PC-3 (cell line): Measurements from ENCODE around the gene CANT1. TPM values are rescaled to one million over a fixed set of nuclear protein-coding genes. Genes with fewer than 3 reads are reported as not detected.

Experiments
- ATAC-seq: fragments of 200-7000 bp; cut with Tn5 transposase; 2 replicates; pipeline ENCODE4 v1.9.1; 2020; ENCODE audit warnings: mild to moderate bottlenecking, moderate library complexity
- BruUV-seq: library from RNA; stranded (reverse); fragments of 400-500 nt; replicated peaks from 2 replicates; lab custom pipeline; 2021; lab: Mats Ljungman, UMichigan
- CTCF ChIA-PET: fragments of 300-600 bp; sonication (Branson Sonifier 250); formaldehyde crosslinking; loops from one replicate; lab custom pipeline; 2022; ENCODE audit warnings: antibody characterized with exemption; lab: Charles Lee
- POLR2A ChIA-PET: fragments of 300-600 bp; sonication (Branson Sonifier 250); formaldehyde crosslinking; loops from one replicate; lab custom pipeline; 2022; ENCODE audit warnings: antibody characterized with exemption; ENCODE audit not compliant: unreplicated experiment; lab: Charles Lee
- DNase-seq: peaks from one replicate; pipeline ENCODE4 v3.0.0-alpha.2; 2015
- H2AFZ ChIP-seq: fragments of 300-600 bp; sonication (generic); 2 replicates; pipeline ENCODE4 v1.6.0; 2016; ENCODE audit warnings: antibody characterized with exemption, low read length
- H3F3A ChIP-seq: fragments of 300-600 bp; sonication (generic); one replicate; pipeline ENCODE4 v1.6.0; 2017; ENCODE audit warnings: antibody characterized with exemption, low read length, control low read depth, mild to moderate bottlenecking; ENCODE audit not compliant: unreplicated experiment
- H3K27ac ChIP-seq: fragments of 300-600 bp; sonication (generic); 2 replicates; pipeline ENCODE4 v1.5.1; 2016; ENCODE audit warnings: mild to moderate bottlenecking, low read length
- H3K27me3 ChIP-seq: fragments of 300-600 bp; sonication (generic); 2 replicates; pipeline ENCODE4 v1.6.1; 2016; ENCODE audit warnings: low read length, mixed read lengths
- H3K36me3 ChIP-seq: fragments of 300-600 bp; sonication (generic); 2 replicates; pipeline ENCODE4 v1.6.1; 2016; ENCODE audit warnings: low read depth, mixed run types, low read length, mixed read lengths
- H3K4me1 ChIP-seq: fragments of 300-600 bp; sonication (generic); 2 replicates; pipeline ENCODE4 v1.5.1; 2016; ENCODE audit warnings: low read length; ENCODE audit not compliant: insufficient read depth
- H3K4me2 ChIP-seq: fragments of 300-600 bp; sonication (generic); 2 replicates; pipeline ENCODE4 v1.6.0; 2016; ENCODE audit warnings: low read length
- H3K4me3 ChIP-seq: fragments of 300-600 bp; sonication (generic); 2 replicates; pipeline ENCODE4 v1.5.1; 2016; ENCODE audit warnings: mild to moderate bottlenecking, low read length, mixed read lengths
- H3K79me2 ChIP-seq: fragments of 300-600 bp; sonication (generic); 2 replicates; pipeline ENCODE4 v1.6.1; 2017; ENCODE audit warnings: low read length, mixed read lengths
- H3K9ac ChIP-seq: fragments of 300-600 bp; sonication (generic); 2 replicates; pipeline ENCODE4 v1.6.0; 2016; ENCODE audit warnings: mild to moderate bottlenecking, low read length
- H3K9me2 ChIP-seq: fragments of 300-600 bp; sonication (generic); replicated peaks from 2 replicates; pipeline ENCODE4 v1.6.1; 2016; ENCODE audit warnings: mixed run types, low read length, mixed read lengths
- H3K9me3 ChIP-seq: fragments of 300-600 bp; sonication (generic); 2 replicates; pipeline ENCODE4 v1.6.1; 2016; ENCODE audit warnings: low read length, mixed read lengths
- H4K20me1 ChIP-seq: fragments of 300-600 bp; sonication (generic); 2 replicates; pipeline ENCODE4 v1.6.1; 2016; ENCODE audit warnings: low read length, mixed read lengths
- EZH2 ChIP-seq: fragments of 300-600 bp; sonication (generic); IDR thresholded peaks from one replicate; pipeline ENCODE4 v1.6.1; 2017; ENCODE audit warnings: antibody characterized with exemption, mild to moderate bottlenecking, low read length; ENCODE audit not compliant: unreplicated experiment
- EZH2phosphoT487 ChIP-seq: fragments of 300-600 bp; sonication (generic); IDR thresholded peaks from 2 replicates; pipeline ENCODE4 v1.6.1; 2018; ENCODE audit warnings: mild to moderate bottlenecking, antibody characterized with exemption, low read length, borderline replicate concordance
- intact Hi-C: fragments of 100-400 bp; cut with micrococcal nuclease; formaldehyde crosslinking; loops from 2 replicates; pipeline ENCODE4 v1.9.0; 2023
- total RNA-seq: library from RNA; depleted of rRNA; stranded (reverse); fragments of >200 nt; gene quantifications from 2 replicates; pipeline ENCODE4 v1.2.3, GENCODE V29; 2014
- TF ChIP-seq, protein P1 (sequence below): fragments of 300-600 bp; sonication (generic); conservative IDR thresholded peaks from 2 replicates; pipeline ENCODE4 v1.5.1; 2017; ENCODE audit warnings: antibody characterized with exemption, low read depth, mild to moderate bottlenecking, low read length

The CANT1 gene
- total RNA-seq, 1 experiment from 2014 or later = 191 TPM

DNA sequence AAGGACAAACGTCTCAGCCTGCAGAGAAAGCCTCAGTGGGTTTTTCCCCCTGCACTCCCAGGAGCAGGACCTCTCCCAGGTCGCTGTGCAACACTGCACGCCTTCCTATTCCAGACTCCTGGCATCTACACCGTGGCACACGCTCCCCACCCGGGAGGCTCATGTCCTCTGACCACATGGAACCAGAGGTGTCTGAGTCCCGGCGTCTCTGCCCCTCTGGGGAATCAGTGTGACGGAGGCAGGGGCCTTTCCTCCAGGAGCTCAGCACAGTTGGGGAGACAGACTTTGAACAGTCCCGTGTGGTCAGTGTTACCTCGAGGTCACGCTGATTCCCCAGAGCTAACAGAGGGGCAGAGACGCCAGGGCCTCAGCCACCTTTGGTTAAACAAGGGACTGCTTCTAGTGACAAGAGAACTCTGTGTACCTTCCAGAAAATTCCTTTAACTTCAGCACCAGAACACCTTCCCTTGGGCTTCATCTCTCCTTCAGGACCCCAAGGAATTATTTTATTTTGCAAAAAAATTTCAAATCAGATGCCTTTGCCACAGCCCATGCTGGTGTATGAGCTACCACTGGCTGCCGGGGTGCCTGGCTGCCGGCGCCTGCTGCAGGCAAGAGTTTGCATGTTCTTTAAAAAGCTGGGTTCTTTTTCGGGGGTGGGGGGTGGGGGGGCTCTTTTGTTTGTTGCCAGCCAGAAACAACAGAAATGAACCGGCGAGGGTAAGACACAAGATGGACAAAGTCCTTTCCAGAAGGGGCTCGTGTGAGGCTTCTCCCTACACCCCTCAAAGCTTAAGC is 6.6 kb downstream of the CANT1 start:
- Histone ChIP-seq H3K27ac (no peak overlapping the region), H3K4me2 (peak overlapping the region; percentile 69), H3F3A (peaks cover 12% of the 10 kb centered on the region), H3K9me3 (no peaks in the 10 kb centered on the region), H3K79me2 (peaks cover 93% of the 10 kb centered on the region), H3K36me3 (peaks cover 38% of the 10 kb centered on the region; the same call in 1 of the 2 replicates), H2AFZ (no peak overlapping the region), H3K4me3 (peak overlapping the region; percentile 42; the same call in 1 of the 2 replicates), H3K27me3 (no peaks in the 10 kb centered on the region), H3K9me2 (no peaks in the 10 kb centered on the region), H4K20me1 (peaks cover 34% of the 10 kb centered on the region), H3K9ac (no peak overlapping the region), H3K4me1 (peaks cover 61% of the 10 kb centered on the region)
- intact Hi-C loops = no loop called here
- no peak for DNase-seq
- no TSS peak for BruUV-seq
- ChIA-PET CTCF (interaction anchor here (1.0 kb wide), 1 partner anchor 43 kb away, joined by 16 read pairs; no protein-coding TSS in a partner anchor), POLR2A (interaction anchor here (0.5 kb wide), 1 partner anchor 688 kb away, joined by 3 read pairs; no protein-coding TSS in a partner anchor)
- no peak for ATAC-seq
- TF ChIP-seq EZH2 = no peak
- TF ChIP-seq, protein P1, sequence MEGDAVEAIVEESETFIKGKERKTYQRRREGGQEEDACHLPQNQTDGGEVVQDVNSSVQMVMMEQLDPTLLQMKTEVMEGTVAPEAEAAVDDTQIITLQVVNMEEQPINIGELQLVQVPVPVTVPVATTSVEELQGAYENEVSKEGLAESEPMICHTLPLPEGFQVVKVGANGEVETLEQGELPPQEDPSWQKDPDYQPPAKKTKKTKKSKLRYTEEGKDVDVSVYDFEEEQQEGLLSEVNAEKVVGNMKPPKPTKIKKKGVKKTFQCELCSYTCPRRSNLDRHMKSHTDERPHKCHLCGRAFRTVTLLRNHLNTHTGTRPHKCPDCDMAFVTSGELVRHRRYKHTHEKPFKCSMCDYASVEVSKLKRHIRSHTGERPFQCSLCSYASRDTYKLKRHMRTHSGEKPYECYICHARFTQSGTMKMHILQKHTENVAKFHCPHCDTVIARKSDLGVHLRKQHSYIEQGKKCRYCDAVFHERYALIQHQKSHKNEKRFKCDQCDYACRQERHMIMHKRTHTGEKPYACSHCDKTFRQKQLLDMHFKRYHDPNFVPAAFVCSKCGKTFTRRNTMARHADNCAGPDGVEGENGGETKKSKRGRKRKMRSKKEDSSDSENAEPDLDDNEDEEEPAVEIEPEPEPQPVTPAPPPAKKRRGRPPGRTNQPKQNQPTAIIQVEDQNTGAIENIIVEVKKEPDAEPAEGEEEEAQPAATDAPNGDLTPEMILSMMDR = no peak
- no peak for TF ChIP-seq EZH2phosphoT487

DNA sequence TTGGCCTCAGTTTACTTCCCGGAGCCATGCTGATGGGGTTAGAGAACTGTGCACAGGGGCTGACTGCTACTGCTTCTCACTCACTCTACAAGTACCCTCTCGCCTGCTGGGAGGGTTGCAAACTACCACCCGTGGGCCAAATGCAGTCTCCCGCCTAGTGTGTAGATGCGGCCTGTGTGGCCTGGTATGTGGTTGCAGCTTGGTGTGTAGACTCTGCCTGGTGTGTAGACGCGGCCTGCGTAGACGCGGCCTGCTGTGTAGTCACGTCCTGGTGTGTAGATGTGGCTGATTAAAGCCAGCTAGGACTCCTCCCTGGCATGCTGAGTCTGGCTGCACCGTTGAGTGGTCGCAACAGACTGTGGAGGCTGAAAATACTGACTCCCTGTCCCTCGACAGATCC is 7.3 kb downstream of the CANT1 start:
- Histone ChIP-seq H3K27me3 (no peaks in the 10 kb centered on the region), H4K20me1 (peaks cover 31% of the 10 kb centered on the region), H3K79me2 (peaks cover 93% of the 10 kb centered on the region), H3K4me2 (peak overlapping the region; percentile 69), H3K4me1 (peaks cover 61% of the 10 kb centered on the region), H3K9me3 (no peaks in the 10 kb centered on the region), H3K9me2 (no peaks in the 10 kb centered on the region), H3F3A (peaks cover 12% of the 10 kb centered on the region), H2AFZ (no peak overlapping the region), H3K27ac (no peak overlapping the region), H3K9ac (no peak overlapping the region), H3K4me3 (no peak overlapping the region), H3K36me3 (peaks cover 38% of the 10 kb centered on the region; the same call in 1 of the 2 replicates)
- POLR2A ChIA-PET = no interaction called here
- TF ChIP-seq EZH2 = no peak
- no peak for TF ChIP-seq EZH2phosphoT487
- TF ChIP-seq, protein P1 = no peak
- DNase-seq = no peak
- CTCF ChIA-PET = no interaction called here
- intact Hi-C loops = no loop called here
- ATAC-seq = no peak
- no TSS peak for BruUV-seq
